Esophagus muscularis mucosa (tissue), 4 donors: Measurements from ENCODE around the gene CPT1C.

Experiments
- EP300 ChIP-seq: sonication (generic); formaldehyde crosslinking; IDR thresholded peaks from one replicate; pipeline ENCODE4 v1.6.1; 2017; ENCODE audit warnings: antibody characterized with exemption
- POLR2A ChIP-seq: fragments of 450-650 bp; IDR thresholded peaks from one replicate; pipeline ENCODE4 v1.6.1; 2017; ENCODE audit warnings: antibody characterized with exemption, moderate library complexity, mild to moderate bottlenecking, low read depth
- POLR2AphosphoS5 ChIP-seq, 2 donors: sonication (generic); formaldehyde crosslinking; IDR thresholded peaks; one replicate each; pipeline ENCODE4 v1.6.1; 2017; ENCODE audit warnings: antibody characterized with exemption in 2 of 2
- TF ChIP-seq, protein P1 (sequence below), 3 experiments: fragments of 200-600 bp in 2 of 3; fragments of 450-650 bp in 1 of 3; sonication (generic) in 2 of 3; IDR thresholded peaks; one replicate each; pipeline ENCODE4 v1.5.1; 2017 to 2019; ENCODE audit warnings: antibody characterized with exemption in 3 of 3, mild to moderate bottlenecking in 2 of 3, moderate library complexity in 1 of 3

GRCh38 chr19:49643466-49643865, 47.5 kb upstream of the CPT1C start:
- TF ChIP-seq, protein P1, sequence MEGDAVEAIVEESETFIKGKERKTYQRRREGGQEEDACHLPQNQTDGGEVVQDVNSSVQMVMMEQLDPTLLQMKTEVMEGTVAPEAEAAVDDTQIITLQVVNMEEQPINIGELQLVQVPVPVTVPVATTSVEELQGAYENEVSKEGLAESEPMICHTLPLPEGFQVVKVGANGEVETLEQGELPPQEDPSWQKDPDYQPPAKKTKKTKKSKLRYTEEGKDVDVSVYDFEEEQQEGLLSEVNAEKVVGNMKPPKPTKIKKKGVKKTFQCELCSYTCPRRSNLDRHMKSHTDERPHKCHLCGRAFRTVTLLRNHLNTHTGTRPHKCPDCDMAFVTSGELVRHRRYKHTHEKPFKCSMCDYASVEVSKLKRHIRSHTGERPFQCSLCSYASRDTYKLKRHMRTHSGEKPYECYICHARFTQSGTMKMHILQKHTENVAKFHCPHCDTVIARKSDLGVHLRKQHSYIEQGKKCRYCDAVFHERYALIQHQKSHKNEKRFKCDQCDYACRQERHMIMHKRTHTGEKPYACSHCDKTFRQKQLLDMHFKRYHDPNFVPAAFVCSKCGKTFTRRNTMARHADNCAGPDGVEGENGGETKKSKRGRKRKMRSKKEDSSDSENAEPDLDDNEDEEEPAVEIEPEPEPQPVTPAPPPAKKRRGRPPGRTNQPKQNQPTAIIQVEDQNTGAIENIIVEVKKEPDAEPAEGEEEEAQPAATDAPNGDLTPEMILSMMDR (IDR thresholded peaks at IDR 0.05): no peak
- TF ChIP-seq POLR2A: no peak
- no peak for TF ChIP-seq EP300
- no peak for TF ChIP-seq POLR2AphosphoS5 (IDR thresholded peaks at IDR 0.05)
